HL-60 (cell line): Measurements from ENCODE around the gene BCAN.

Experiments
- DNase-seq, 2 experiments: peaks; one replicate each; pipeline ENCODE4 v3.0.0-alpha.2; 2010 to 2020; ENCODE audit warnings: low read depth in 1 of 2, low spot score in 1 of 2
- H3K27ac ChIP-seq: fragments of 250-450 bp; sonication (Bioruptor Pico); replicated peaks from 2 replicates; pipeline ENCODE4 v1.5.1; 2020; ENCODE audit warnings: mild to moderate bottlenecking, moderate library complexity
- H3K27me3 ChIP-seq: fragments of 250-450 bp; sonication (Bioruptor Pico); 2 replicates; pipeline ENCODE4 v1.5.1; 2021; ENCODE audit warnings: mild to moderate bottlenecking, moderate library complexity; ENCODE audit not compliant: insufficient read depth, poor library complexity, severe bottlenecking
- H3K4me3 ChIP-seq: replicated peaks from 2 replicates; pipeline ENCODE4 v1.5.1; 2011; ENCODE audit warnings: mild to moderate bottlenecking, control low read depth, low read length; ENCODE audit not compliant: insufficient read depth
- CTCF ChIP-seq: IDR thresholded peaks from one replicate; pipeline ENCODE4 v1.5.1; 2011; ENCODE audit warnings: low read length, control low read depth, inconsistent platforms; ENCODE audit not compliant: insufficient read depth
- GABPA ChIP-seq: IDR thresholded peaks from 2 replicates; pipeline ENCODE4 v1.6.1; 2012; ENCODE audit warnings: low read depth
- POLR2AphosphoS5 ChIP-seq: IDR thresholded peaks from 2 replicates; pipeline ENCODE4 v1.6.1; 2012; ENCODE audit warnings: low read depth
- REST ChIP-seq: IDR thresholded peaks from 2 replicates; pipeline ENCODE4 v1.6.1; 2012; ENCODE audit warnings: low read depth; ENCODE audit not compliant: insufficient replicate concordance
- SPI1 ChIP-seq: IDR thresholded peaks from 2 replicates; pipeline ENCODE4 v1.6.1; 2012; ENCODE audit warnings: low read depth, mild to moderate bottlenecking, borderline replicate concordance

Gene BCAN

GRCh38 chr1:156665539-156665938 lies 23.6 kb downstream of the BCAN start:
- no peak overlapping the region for H3K27ac ChIP-seq
- H3K4me3 ChIP-seq: no peak overlapping the region
- H3K27me3 ChIP-seq: peaks cover 8% of the 10 kb centered on the region
- TF ChIP-seq POLR2AphosphoS5 (no peak), GABPA (no peak)
- no peak for DNase-seq

- no peak for DNase-seq
Measured at GRCh38 chr1:156666862-156667609, 25.1 kb downstream of the BCAN start.

GRCh38 chr1:156667610-156667967 lies 25.7 kb downstream of the BCAN start:
- H3K27me3 ChIP-seq: peaks cover 19% of the 10 kb centered on the region
- DNase-seq: no peak
- TF ChIP-seq REST (no peak), POLR2AphosphoS5 (no peak), SPI1 (no peak), GABPA (no peak), CTCF (no peak)
- no peak overlapping the region for H3K4me3 ChIP-seq
- H3K27ac ChIP-seq: no peak overlapping the region

More at GRCh38 chr1:156666862-156667609, 25.1 kb downstream of the BCAN start:
- TF ChIP-seq SPI1: no peak
- no peak for TF ChIP-seq GABPA
- no peak for TF ChIP-seq REST
- no peak for TF ChIP-seq POLR2AphosphoS5
- no peak for TF ChIP-seq CTCF
- Histone ChIP-seq H3K27ac (no peak overlapping the region), H3K4me3 (no peak overlapping the region), H3K27me3 (peaks cover 14% of the 10 kb centered on the region)

- no peak for DNase-seq
- TF ChIP-seq CTCF: no peak
- no peak for TF ChIP-seq REST
- no peak for TF ChIP-seq GABPA
- no peak for TF ChIP-seq POLR2AphosphoS5
- no peak for TF ChIP-seq SPI1
- no peak overlapping the region for H3K4me3 ChIP-seq
- H3K27me3 ChIP-seq: peaks cover 25% of the 10 kb centered on the region
- H3K27ac ChIP-seq: no peak overlapping the region
Measured at GRCh38 chr1:156667968-156668709, 26.2 kb downstream of the BCAN start.
